ENCODE measurements around the gene ADORA1. TPM values are rescaled to one million over a fixed set of nuclear protein-coding genes. Genes with fewer than 3 reads are reported as not detected.

Gene ADORA1
- total RNA-seq, 1 experiment from 2014 or later, result 1.5 TPM

DNA sequence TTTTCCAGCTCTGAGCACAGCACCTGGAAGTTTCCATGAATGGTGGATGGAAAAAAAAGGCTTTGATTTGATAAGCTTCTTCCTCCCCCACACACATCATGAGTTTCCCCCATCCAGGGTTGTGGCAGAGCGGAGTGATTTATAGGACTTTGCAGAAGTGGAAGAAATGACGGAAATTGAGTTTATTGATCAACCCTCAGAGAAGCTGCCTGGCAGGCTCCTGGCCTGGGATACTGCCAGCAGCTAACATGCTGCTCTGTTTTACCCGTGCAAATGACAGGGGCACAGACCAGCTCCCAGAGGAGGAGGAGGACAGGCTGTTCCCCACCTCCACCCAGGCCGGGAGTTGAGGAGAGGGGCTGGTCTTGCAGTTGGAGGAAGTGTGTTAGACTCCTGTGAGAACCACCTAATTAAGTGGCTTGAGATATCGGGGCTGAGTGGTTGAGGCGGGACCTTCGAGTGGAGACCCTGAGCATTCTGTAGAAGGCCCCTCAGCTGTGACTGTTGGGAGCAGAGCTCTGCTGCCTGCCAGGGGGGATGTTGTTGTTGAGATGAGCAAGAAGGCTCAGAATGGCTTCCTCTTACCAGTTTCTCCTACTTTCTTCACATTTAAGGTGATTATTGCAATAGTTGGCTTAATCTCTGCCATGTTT, 21.8 kb downstream of the ADORA1 start:
- H3K9me3 Mint-ChIP-seq (ENCODE audit: low read depth, unreplicated experiment), result no peaks in the 10 kb centered on the region
- TF ChIP-seq, protein P1, sequence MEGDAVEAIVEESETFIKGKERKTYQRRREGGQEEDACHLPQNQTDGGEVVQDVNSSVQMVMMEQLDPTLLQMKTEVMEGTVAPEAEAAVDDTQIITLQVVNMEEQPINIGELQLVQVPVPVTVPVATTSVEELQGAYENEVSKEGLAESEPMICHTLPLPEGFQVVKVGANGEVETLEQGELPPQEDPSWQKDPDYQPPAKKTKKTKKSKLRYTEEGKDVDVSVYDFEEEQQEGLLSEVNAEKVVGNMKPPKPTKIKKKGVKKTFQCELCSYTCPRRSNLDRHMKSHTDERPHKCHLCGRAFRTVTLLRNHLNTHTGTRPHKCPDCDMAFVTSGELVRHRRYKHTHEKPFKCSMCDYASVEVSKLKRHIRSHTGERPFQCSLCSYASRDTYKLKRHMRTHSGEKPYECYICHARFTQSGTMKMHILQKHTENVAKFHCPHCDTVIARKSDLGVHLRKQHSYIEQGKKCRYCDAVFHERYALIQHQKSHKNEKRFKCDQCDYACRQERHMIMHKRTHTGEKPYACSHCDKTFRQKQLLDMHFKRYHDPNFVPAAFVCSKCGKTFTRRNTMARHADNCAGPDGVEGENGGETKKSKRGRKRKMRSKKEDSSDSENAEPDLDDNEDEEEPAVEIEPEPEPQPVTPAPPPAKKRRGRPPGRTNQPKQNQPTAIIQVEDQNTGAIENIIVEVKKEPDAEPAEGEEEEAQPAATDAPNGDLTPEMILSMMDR (IDR thresholded peaks at IDR 0.05; ENCODE audit: unreplicated experiment), result no peak
- no peak for DNase-seq
- no peak overlapping the region for H3K4me3 Mint-ChIP-seq (ENCODE audit: low read depth, unreplicated experiment)
- H3K36me3 Mint-ChIP-seq (ENCODE audit: insufficient read depth, unreplicated experiment), result no peaks in the 10 kb centered on the region
- H3K4me1 Mint-ChIP-seq (ENCODE audit: low read depth, unreplicated experiment), result peaks cover 9% of the 10 kb centered on the region
- BruUV-seq (replicated peaks), result no TSS peak
- peaks cover 44% of the 10 kb centered on the region for H3K27me3 Mint-ChIP-seq (ENCODE audit: unreplicated experiment)
- CTCF ChIA-PET, result interaction anchor here (0.7 to 1.2 kb wide), 3 partner anchors 21 to 32 kb away, joined by 3 read pairs; no protein-coding TSS in a partner anchor
- intact Hi-C loops (cut with micrococcal nuclease; ENCODE audit: unreplicated experiment), result no loop called here
- no peak overlapping the region for H3K27ac Mint-ChIP-seq (ENCODE audit: unreplicated experiment)

DNA sequence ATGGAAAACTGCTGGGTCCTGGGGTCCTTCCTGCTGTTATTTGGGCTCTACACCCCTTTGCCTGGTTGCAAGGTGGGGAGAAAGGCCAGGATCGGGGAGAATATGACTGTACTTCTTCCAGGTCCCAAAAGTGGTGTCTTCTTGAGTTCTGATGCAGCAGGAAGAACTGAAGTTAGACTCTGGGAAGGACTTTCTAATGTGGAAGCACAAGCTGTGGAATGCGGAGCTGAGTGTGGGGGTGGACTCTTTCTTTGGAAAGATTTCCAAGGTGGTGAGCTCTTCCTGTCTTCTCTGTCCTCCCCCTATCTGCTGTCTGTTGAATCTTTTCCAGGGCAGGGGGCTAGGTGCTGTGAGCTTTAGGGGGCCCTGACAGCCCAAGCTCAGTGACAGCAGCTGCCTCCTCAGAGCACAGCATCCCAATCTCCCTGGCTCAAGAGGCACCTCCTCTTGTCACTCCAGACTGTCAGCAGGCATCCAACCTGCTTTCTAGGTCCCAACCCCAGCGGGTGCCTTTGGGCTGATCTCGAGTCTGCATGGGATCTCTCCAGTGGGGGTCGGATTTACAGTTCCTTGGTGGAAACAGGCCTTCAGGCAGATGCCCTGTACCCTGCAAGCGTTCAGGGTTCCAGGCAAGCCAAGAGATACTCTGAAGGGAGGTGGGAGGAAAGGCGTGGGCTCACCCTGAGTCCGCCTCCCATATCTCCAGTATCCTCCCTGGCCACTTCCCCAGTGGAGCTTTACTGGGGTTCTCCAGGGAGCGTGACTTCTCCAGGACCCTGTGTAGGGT, 23.2 kb downstream of the ADORA1 start:
- CTCF ChIA-PET, result interaction anchor here (0.6 kb wide), 1 partner anchor 1059 kb away, joined by 8 read pairs; no protein-coding TSS in a partner anchor
- intact Hi-C loops (cut with micrococcal nuclease; ENCODE audit: unreplicated experiment), result no loop called here
- Mint-ChIP-seq H3K36me3 (ENCODE audit: insufficient read depth, unreplicated experiment) (no peaks in the 10 kb centered on the region), H3K4me3 (ENCODE audit: low read depth, unreplicated experiment) (no peak overlapping the region), H3K27ac (ENCODE audit: unreplicated experiment) (no peak overlapping the region), H3K4me1 (ENCODE audit: low read depth, unreplicated experiment) (peaks cover 2% of the 10 kb centered on the region), H3K9me3 (ENCODE audit: low read depth, unreplicated experiment) (no peaks in the 10 kb centered on the region), H3K27me3 (ENCODE audit: unreplicated experiment) (peaks cover 44% of the 10 kb centered on the region)
- no TSS peak for BruUV-seq (replicated peaks)
- TF ChIP-seq, protein P1 (IDR thresholded peaks at IDR 0.05; ENCODE audit: unreplicated experiment), result no peak
- DNase-seq, result no peak

DNA sequence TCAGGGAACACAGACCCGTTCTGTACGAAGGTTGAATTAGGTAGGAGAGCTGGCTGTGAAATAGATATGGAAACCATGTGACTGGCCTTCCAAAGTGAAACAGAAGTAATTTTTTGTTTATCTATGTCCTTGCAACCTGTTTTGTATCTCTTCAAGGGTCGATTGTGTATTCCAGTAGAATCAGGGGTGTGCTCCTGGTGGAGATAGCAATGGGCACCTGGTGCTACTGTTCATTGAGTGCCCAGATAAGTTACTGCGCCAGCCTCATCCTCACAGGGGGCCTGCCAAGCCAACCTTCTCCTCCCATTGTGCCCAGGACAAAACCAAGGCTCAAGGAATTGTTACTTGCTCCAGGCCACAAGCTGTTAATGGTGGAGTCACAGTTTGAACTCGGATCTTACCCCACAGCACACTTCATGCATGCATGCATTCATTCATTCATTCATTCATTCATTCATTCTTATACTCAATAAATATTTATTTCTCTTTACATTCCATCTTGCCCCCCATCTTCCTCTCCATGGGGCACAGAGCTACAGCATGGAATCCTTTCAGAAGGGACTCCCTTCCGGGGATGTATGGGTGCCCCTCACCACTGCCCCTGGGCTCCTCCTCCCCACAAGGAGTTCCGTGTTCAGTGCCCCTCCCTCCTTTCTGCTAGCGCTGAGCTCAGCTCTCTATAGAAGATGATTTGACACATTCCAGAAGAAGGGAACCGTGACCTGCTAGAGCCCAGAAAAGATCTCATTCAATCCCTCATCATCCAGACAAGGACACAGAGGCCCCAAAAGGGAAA, 24.0 kb downstream of the ADORA1 start:
- BruUV-seq (replicated peaks), result no TSS peak
- CTCF ChIA-PET, result no interaction called here
- no peak overlapping the region for H3K4me3 Mint-ChIP-seq (ENCODE audit: low read depth, unreplicated experiment)

More for the DNA sequence above, 24.0 kb downstream of the ADORA1 start:
- no peaks in the 10 kb centered on the region for H3K36me3 Mint-ChIP-seq (ENCODE audit: insufficient read depth, unreplicated experiment)
- H3K27ac Mint-ChIP-seq (ENCODE audit: unreplicated experiment), result no peak overlapping the region
- no peak for DNase-seq
- H3K27me3 Mint-ChIP-seq (ENCODE audit: unreplicated experiment), result peaks cover 44% of the 10 kb centered on the region
- intact Hi-C loops (cut with micrococcal nuclease; ENCODE audit: unreplicated experiment), result no loop called here
- peaks cover 10% of the 10 kb centered on the region for H3K4me1 Mint-ChIP-seq (ENCODE audit: low read depth, unreplicated experiment)
- TF ChIP-seq, protein P1 (IDR thresholded peaks at IDR 0.05; ENCODE audit: unreplicated experiment), result no peak
- no peaks in the 10 kb centered on the region for H3K9me3 Mint-ChIP-seq (ENCODE audit: low read depth, unreplicated experiment)
